ENCODE results near the gene SIAH3. TPM values are rescaled to one million over a fixed set of nuclear protein-coding genes. Genes with fewer than 3 reads are reported as not detected.

SIAH3 gene
- total RNA-seq, 2 donors from 2014 or later: 0.25 to 0.38 TPM

- H3K4me1 Mint-ChIP-seq (ENCODE audit: low read depth): no peaks in the 10 kb centered on the region
- no peak overlapping the region for H3K4me3 Mint-ChIP-seq
- H3K27me3 Mint-ChIP-seq (ENCODE audit: low read depth): no peaks in the 10 kb centered on the region
- no peak overlapping the region for H3K27ac Mint-ChIP-seq
- H3K9me3 Mint-ChIP-seq: no peaks in the 10 kb centered on the region
- ATAC-seq (replicated peaks in 1 of 2) (no peak), DNase-seq (no peak)
- H3K36me3 Mint-ChIP-seq (ENCODE audit: insufficient read depth in 2 of 2): no peaks in the 10 kb centered on the region
Measured at GRCh38 chr13:45828256-45828968, 23.1 kb downstream of the SIAH3 start.

DNA sequence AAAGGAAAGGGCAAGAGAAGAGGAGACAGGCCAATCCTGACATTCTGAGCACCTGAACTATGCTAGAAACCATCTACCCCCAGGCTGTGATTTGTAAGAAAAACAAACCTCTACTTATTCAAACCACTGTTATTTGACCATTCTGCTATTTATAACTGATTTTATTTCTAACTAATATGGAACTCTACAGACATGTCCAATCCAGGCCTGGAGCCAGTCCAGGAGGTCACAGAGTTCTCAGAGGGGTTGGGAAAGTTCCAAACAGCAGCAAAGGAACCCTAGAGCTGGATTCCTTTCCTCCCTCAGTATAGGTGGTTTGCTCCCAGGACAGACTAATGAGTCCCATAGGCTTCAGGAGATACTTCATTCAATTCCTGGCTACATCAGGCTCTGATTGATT lies 24.2 kb downstream of the SIAH3 start:
- no peak overlapping the region for H3K27ac Mint-ChIP-seq
- DNase-seq (no peak), ATAC-seq (replicated peaks in 1 of 2) (no peak)
- H3K36me3 Mint-ChIP-seq (ENCODE audit: insufficient read depth in 2 of 2): no peaks in the 10 kb centered on the region
- H3K4me1 Mint-ChIP-seq (ENCODE audit: low read depth): no peaks in the 10 kb centered on the region
- no peaks in the 10 kb centered on the region for H3K9me3 Mint-ChIP-seq
- H3K27me3 Mint-ChIP-seq (ENCODE audit: low read depth): no peaks in the 10 kb centered on the region
- H3K4me3 Mint-ChIP-seq: no peak overlapping the region

DNA sequence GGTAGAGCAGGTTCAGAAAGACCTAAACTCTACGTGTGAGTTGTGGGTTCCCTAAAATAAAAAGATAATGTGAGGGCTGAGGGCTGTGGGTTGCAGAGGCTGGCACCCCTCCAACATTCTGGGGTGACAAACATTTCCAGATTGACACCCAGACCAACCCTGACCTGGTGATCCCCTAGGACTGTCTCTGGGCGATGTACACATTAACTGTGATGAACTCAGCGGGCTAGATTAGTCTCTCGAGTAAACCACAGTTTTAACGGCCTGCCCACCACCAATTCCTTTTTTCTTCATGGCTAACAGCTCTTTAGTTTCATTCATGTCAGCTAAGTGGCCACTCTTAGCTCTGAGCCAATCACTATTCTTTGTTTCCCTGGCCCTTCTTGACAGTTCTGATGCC lies 24.8 kb downstream of the SIAH3 start:
- no peak overlapping the region for H3K27ac Mint-ChIP-seq
- DNase-seq (no peak), ATAC-seq (replicated peaks in 1 of 2) (no peak)
- no peaks in the 10 kb centered on the region for H3K4me1 Mint-ChIP-seq (ENCODE audit: low read depth)
- H3K4me3 Mint-ChIP-seq: no peak overlapping the region
- H3K36me3 Mint-ChIP-seq (ENCODE audit: insufficient read depth in 2 of 2): no peaks in the 10 kb centered on the region
- H3K9me3 Mint-ChIP-seq: no peaks in the 10 kb centered on the region
- H3K27me3 Mint-ChIP-seq (ENCODE audit: low read depth): no peaks in the 10 kb centered on the region

- Mint-ChIP-seq H3K4me1 (ENCODE audit: low read depth) (no peaks in the 10 kb centered on the region), H3K36me3 (ENCODE audit: insufficient read depth in 2 of 2) (no peaks in the 10 kb centered on the region), H3K4me3 (no peak overlapping the region), H3K27ac (no peak overlapping the region), H3K9me3 (no peaks in the 10 kb centered on the region), H3K27me3 (ENCODE audit: low read depth) (no peaks in the 10 kb centered on the region)
- DNase-seq: no peak
- ATAC-seq (replicated peaks in 1 of 2): no peak
Measured at GRCh38 chr13:45825387-45825650, 26.2 kb downstream of the SIAH3 start.

DNA sequence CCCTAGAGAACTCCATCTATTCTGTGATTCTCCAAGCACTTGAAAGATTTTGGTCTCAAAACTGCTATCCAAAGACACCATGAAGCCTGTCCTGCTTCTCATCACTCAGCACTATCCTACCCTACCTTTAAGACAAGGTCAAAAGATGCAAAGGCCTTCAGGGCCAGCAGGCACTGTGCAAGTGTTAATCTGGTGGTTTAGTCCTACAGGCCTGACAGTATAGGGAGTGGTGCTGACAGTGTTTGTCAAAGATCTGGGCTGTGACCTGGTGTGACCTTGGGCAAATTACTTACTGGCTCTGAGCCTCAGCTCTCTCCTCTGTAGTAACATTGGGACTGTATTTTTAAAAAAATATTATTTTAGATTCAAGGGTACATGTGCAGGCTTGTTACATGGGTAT lies 28.0 kb downstream of the SIAH3 start:
- no peaks in the 10 kb centered on the region for H3K36me3 Mint-ChIP-seq (ENCODE audit: insufficient read depth in 2 of 2)
- ATAC-seq (replicated peaks in 1 of 2): no peak
- H3K4me1 Mint-ChIP-seq (ENCODE audit: low read depth): no peaks in the 10 kb centered on the region
- no peak for DNase-seq
- no peak overlapping the region for H3K4me3 Mint-ChIP-seq
- no peaks in the 10 kb centered on the region for H3K9me3 Mint-ChIP-seq
- no peak overlapping the region for H3K27ac Mint-ChIP-seq
- H3K27me3 Mint-ChIP-seq (ENCODE audit: low read depth): no peaks in the 10 kb centered on the region

- no peaks in the 10 kb centered on the region for H3K27me3 Mint-ChIP-seq (ENCODE audit: low read depth)
- no peaks in the 10 kb centered on the region for H3K36me3 Mint-ChIP-seq (ENCODE audit: insufficient read depth in 2 of 2)
- no peak overlapping the region for H3K4me3 Mint-ChIP-seq
- DNase-seq (no peak), ATAC-seq (replicated peaks in 1 of 2) (no peak)
- H3K4me1 Mint-ChIP-seq (ENCODE audit: low read depth): no peaks in the 10 kb centered on the region
- no peaks in the 10 kb centered on the region for H3K9me3 Mint-ChIP-seq
- H3K27ac Mint-ChIP-seq: no peak overlapping the region
Measured at GRCh38 chr13:45821811-45822210, 29.7 kb downstream of the SIAH3 start.

- no peak for DNase-seq
- Mint-ChIP-seq H3K4me1 (ENCODE audit: low read depth) (no peaks in the 10 kb centered on the region), H3K36me3 (ENCODE audit: insufficient read depth in 2 of 2) (no peaks in the 10 kb centered on the region), H3K4me3 (no peak overlapping the region), H3K27ac (no peak overlapping the region), H3K27me3 (ENCODE audit: low read depth) (no peaks in the 10 kb centered on the region), H3K9me3 (no peaks in the 10 kb centered on the region)
- ATAC-seq (replicated peaks in 1 of 2): no peak
Measured at GRCh38 chr13:45820106-45820838, 31.3 kb downstream of the SIAH3 start.

DNA sequence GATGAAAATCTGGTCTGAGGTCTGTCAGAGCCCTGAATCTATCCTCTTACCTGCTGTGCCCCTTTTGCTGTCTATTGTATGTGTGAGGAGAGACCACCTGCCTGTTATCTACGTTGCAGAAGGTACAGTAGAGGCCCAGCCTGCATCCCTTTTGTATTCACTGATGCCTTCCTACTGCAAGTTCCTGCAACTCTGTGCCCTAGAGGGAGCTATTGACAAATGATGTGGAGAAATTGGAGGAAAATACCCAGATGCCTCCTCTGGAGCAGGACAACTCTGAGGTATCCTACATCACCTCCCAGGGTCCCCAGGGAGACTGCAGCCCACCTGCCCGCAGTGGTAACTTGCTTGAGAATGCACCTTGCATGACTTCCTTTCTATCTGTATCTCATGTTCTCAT lies 33.7 kb downstream of the SIAH3 start:
- Mint-ChIP-seq H3K36me3 (ENCODE audit: insufficient read depth in 2 of 2) (no peaks in the 10 kb centered on the region), H3K9me3 (no peaks in the 10 kb centered on the region), H3K4me1 (ENCODE audit: low read depth) (no peaks in the 10 kb centered on the region)

GRCh38 chr13:45816427-45816826 lies 35.1 kb downstream of the SIAH3 start:
- H3K27ac Mint-ChIP-seq: no peak overlapping the region
- DNase-seq (no peak), ATAC-seq (replicated peaks in 1 of 2) (no peak)
- no peaks in the 10 kb centered on the region for H3K9me3 Mint-ChIP-seq
- H3K36me3 Mint-ChIP-seq (ENCODE audit: insufficient read depth in 2 of 2): no peaks in the 10 kb centered on the region
- H3K4me3 Mint-ChIP-seq: no peak overlapping the region
- no peaks in the 10 kb centered on the region for H3K4me1 Mint-ChIP-seq (ENCODE audit: low read depth)
- H3K27me3 Mint-ChIP-seq (ENCODE audit: low read depth): no peaks in the 10 kb centered on the region

More for the DNA sequence above, 33.7 kb downstream of the SIAH3 start:
- ATAC-seq (replicated peaks in 1 of 2): no peak
- no peak overlapping the region for H3K4me3 Mint-ChIP-seq
- DNase-seq: no peak
- no peak overlapping the region for H3K27ac Mint-ChIP-seq
- no peaks in the 10 kb centered on the region for H3K27me3 Mint-ChIP-seq (ENCODE audit: low read depth)

DNA sequence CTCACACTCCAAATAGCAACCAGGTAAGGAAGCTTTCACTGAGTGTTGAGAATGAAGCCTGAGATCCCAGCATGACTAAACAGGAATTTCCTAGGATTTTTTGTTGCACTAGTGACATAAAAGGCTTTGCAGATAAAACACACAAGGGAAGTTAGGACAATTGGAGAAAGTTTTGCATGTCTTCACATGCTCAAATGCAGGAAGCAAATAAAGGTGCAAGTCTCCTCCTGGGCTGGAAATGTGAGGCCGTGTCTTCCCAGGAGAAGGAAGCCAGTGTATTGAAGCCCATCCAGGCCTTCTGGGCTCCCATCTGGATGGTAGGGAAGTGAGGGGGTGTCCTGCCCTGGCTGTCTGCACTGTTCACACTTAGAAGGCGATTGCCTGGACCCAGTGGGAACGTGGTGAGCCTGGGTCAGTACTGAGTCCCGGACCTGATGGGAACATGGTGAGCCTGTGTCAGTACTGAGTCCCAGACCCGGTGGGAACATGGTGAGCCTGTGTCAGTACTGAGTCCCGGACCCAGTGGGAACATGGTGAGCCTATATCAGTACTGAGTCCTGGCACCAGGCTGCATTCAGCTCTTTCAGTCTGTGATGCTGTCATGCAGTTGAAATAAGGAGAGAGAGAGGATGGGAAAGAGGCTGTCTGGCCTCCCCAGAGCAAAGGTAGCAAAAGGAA lies 38.7 kb downstream of the SIAH3 start:
- no peak overlapping the region for H3K27ac Mint-ChIP-seq
- peaks cover 5% of the 10 kb centered on the region for H3K4me1 Mint-ChIP-seq (ENCODE audit: low read depth)
- ATAC-seq (replicated peaks in 1 of 2) (no peak), DNase-seq (no peak)
- no peak overlapping the region for H3K4me3 Mint-ChIP-seq
- H3K9me3 Mint-ChIP-seq: no peaks in the 10 kb centered on the region
- no peaks in the 10 kb centered on the region for H3K36me3 Mint-ChIP-seq (ENCODE audit: insufficient read depth in 2 of 2)
- H3K27me3 Mint-ChIP-seq (ENCODE audit: low read depth): no peaks in the 10 kb centered on the region

GRCh38 chr13:45811891-45812694 lies 39.5 kb downstream of the SIAH3 start:
- Mint-ChIP-seq H3K4me3 (no peak overlapping the region), H3K4me1 (ENCODE audit: low read depth) (peaks cover 5% of the 10 kb centered on the region), H3K36me3 (ENCODE audit: insufficient read depth in 2 of 2) (no peaks in the 10 kb centered on the region), H3K27ac (no peak overlapping the region), H3K27me3 (ENCODE audit: low read depth) (no peaks in the 10 kb centered on the region), H3K9me3 (no peaks in the 10 kb centered on the region)
- ATAC-seq (replicated peaks in 1 of 2) (no peak), DNase-seq (no peak)

DNA sequence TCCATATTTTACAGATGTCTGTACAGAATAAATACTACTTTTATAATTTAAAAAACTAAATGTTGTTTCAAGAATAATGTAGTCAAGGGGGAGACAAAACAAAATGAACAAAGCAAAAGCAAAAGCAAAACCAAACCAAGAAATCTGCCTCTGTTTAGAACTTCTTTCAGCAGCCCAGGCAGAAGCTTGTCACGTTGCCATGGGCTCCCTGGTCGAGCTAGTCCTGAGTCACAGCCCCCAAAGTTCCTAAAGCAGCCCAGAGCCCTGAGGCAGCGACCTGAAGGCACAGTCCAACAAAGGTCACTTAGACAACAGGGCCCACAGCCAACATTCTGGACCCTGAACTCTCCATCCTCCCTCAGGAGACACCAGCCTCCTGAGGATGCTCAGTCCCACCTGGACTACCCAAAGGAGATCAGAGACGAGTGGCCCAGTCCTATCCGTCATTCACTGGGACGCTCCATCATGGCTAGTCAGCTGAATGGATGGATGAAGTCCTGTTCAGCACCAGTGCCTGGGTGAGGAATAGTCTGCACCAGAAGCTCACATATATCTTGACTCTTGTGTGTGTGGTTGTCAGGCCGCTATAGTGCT lies 41.7 kb downstream of the SIAH3 start:
- DNase-seq (peak in 1 of 2 donors; percentile 4), ATAC-seq (replicated peaks in 1 of 2) (peak; percentile 44 to 64)
- Mint-ChIP-seq H3K4me3 (no peak overlapping the region), H3K27me3 (ENCODE audit: low read depth) (no peaks in the 10 kb centered on the region), H3K27ac (no peak overlapping the region), H3K4me1 (ENCODE audit: low read depth) (peaks cover 5% of the 10 kb centered on the region), H3K36me3 (ENCODE audit: insufficient read depth in 2 of 2) (no peaks in the 10 kb centered on the region), H3K9me3 (no peaks in the 10 kb centered on the region)

DNA sequence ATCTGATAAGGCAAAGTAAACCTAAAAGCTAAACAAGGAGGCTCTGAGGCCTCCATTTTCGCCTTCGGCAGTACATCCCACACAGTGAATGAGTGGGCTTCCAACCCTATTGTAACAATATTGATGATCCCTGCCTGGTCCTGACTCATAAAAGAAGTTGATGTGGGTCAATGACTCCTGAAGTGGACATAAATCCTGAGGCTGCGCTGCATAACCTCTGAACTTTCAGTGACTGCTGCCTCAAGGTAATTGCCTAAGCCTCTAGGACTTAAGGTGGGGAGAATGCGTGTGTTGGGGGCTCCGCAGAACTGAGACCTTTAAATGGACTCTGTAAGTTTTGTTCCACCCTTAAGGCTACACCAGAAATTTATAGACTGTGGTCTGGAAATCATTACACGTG lies 42.6 kb downstream of the SIAH3 start:
- no peaks in the 10 kb centered on the region for H3K36me3 Mint-ChIP-seq (ENCODE audit: insufficient read depth in 2 of 2)
- no peak overlapping the region for H3K4me3 Mint-ChIP-seq
- no peaks in the 10 kb centered on the region for H3K27me3 Mint-ChIP-seq (ENCODE audit: low read depth)
- ATAC-seq (replicated peaks in 1 of 2) (no peak), DNase-seq (no peak)
- H3K4me1 Mint-ChIP-seq (ENCODE audit: low read depth): peaks cover 5% of the 10 kb centered on the region
- no peaks in the 10 kb centered on the region for H3K9me3 Mint-ChIP-seq
- no peak overlapping the region for H3K27ac Mint-ChIP-seq
